HEK293 (cell line): ENCODE measurements around the gene NRIP1.

Source experiments
- CTCF ChIA-PET: fragments of 350-600 bp; formaldehyde crosslinking; extraction: SDS; loops from one replicate; lab custom pipeline; 2021; ENCODE audit warnings: antibody characterized with exemption; lab: Yijun Ruan, JAX
- POLR2A ChIA-PET: fragments of 300-600 bp; formaldehyde crosslinking; extraction: SDS; loops from one replicate; lab custom pipeline; 2020; ENCODE audit warnings: antibody characterized with exemption, inconsistent platforms; lab: Yijun Ruan, JAX
- H3K27ac ChIP-seq: fragments of 200-500 bp; sonication (Bioruptor generic); 2 replicates; pipeline ENCODE4 v1.5.1; 2014; ENCODE audit warnings: low read depth, low read length, control low read depth, inconsistent platforms; ENCODE audit errors: extremely low read depth
- H3K36me3 ChIP-seq, 2 experiments: fragments of 200-500 bp in 1 of 2; sonication (Bioruptor generic) in 1 of 2; 1 replicate in 1 of 2; 2 replicates in 1 of 2; pipeline ENCODE4 v1.5.1; 2014 to 2017; ENCODE audit warnings: inconsistent platforms in 2 of 2, low read length in 2 of 2; ENCODE audit not compliant: control insufficient read depth in 2 of 2, insufficient read depth in 1 of 2
- H3K4me1 ChIP-seq: fragments of 200-500 bp; sonication (Bioruptor generic); 2 replicates; pipeline ENCODE4 v1.5.1; 2014; ENCODE audit warnings: mild to moderate bottlenecking, low read length, inconsistent platforms; ENCODE audit not compliant: control insufficient read depth, insufficient read depth
- H3K4me3 ChIP-seq: 2 replicates; pipeline ENCODE4 v1.5.1; 2011; ENCODE audit warnings: low read depth, mild to moderate bottlenecking, control low read depth, low read length, moderate library complexity
- H3K9me3 ChIP-seq: fragments of 200-500 bp; sonication (Bioruptor generic); 2 replicates; pipeline ENCODE4 v1.5.1; 2014; ENCODE audit warnings: low read depth, low read length, inconsistent platforms; ENCODE audit not compliant: control insufficient read depth, insufficient read depth
- EGR2 ChIP-seq: fragments of 450-650 bp; formaldehyde crosslinking; IDR thresholded peaks from 2 replicates; pipeline ENCODE4 v1.5.1; 2016; ENCODE audit warnings: low read depth, missing biosample characterization, missing genetic modification characterization
- GLI2 ChIP-seq: fragments of 450-650 bp; formaldehyde crosslinking; IDR thresholded peaks from 2 replicates; pipeline ENCODE4; 2017; ENCODE audit warnings: missing biosample characterization, missing genetic modification characterization, low read depth, borderline replicate concordance
- KLF10 ChIP-seq: fragments of 450-650 bp; IDR thresholded peaks from 2 replicates; pipeline ENCODE4 v1.5.1; 2018; ENCODE audit warnings: missing biosample characterization, mild to moderate bottlenecking, missing genetic modification characterization
- KLF17 ChIP-seq: fragments of 450-650 bp; formaldehyde crosslinking; IDR thresholded peaks from 2 replicates; pipeline ENCODE4 v1.5.1; 2016; ENCODE audit warnings: missing biosample characterization, missing genetic modification characterization
- MZF1 ChIP-seq: fragments of 450-650 bp; formaldehyde crosslinking; IDR thresholded peaks from 2 replicates; pipeline ENCODE4 v1.5.1; 2017; ENCODE audit warnings: missing biosample characterization, missing genetic modification characterization, borderline replicate concordance
- PATZ1 ChIP-seq: fragments of 450-650 bp; formaldehyde crosslinking; IDR thresholded peaks from 2 replicates; pipeline ENCODE4 v1.5.1; 2016; ENCODE audit warnings: missing biosample characterization, missing genetic modification characterization
- SP3 ChIP-seq: fragments of 450-650 bp; formaldehyde crosslinking; IDR thresholded peaks from 2 replicates; pipeline ENCODE4 v1.5.1; 2016; ENCODE audit warnings: missing biosample characterization, missing genetic modification characterization
- YY2 ChIP-seq: fragments of 450-650 bp; formaldehyde crosslinking; IDR thresholded peaks from 2 replicates; pipeline ENCODE4 v1.5.1; 2016; ENCODE audit warnings: missing biosample characterization, missing genetic modification characterization
- ZFHX2 ChIP-seq: fragments of 450-650 bp; formaldehyde crosslinking; conservative IDR thresholded peaks from 2 replicates; pipeline ENCODE4 v1.5.1; 2016; ENCODE audit warnings: missing biosample characterization, missing genetic modification characterization
- ZNF148 ChIP-seq: fragments of 450-650 bp; formaldehyde crosslinking; IDR thresholded peaks from 2 replicates; pipeline ENCODE4 v1.5.0; 2017; ENCODE audit warnings: missing biosample characterization, missing genetic modification characterization, borderline replicate concordance
- ZNF155 ChIP-seq: fragments of 450-650 bp; formaldehyde crosslinking; IDR thresholded peaks from 2 replicates; pipeline ENCODE4 v1.5.1; 2016; ENCODE audit warnings: missing biosample characterization, missing genetic modification characterization
- ZNF2 ChIP-seq: fragments of 450-650 bp; formaldehyde crosslinking; IDR thresholded peaks from 2 replicates; pipeline ENCODE4 v1.5.1; 2016; ENCODE audit warnings: missing biosample characterization, missing genetic modification characterization
- ZNF221 ChIP-seq: fragments of 450-650 bp; formaldehyde crosslinking; IDR thresholded peaks from 2 replicates; pipeline ENCODE4 v1.5.1; 2017; ENCODE audit warnings: missing biosample characterization, missing genetic modification characterization, borderline replicate concordance
- ZNF292 ChIP-seq: fragments of 450-650 bp; formaldehyde crosslinking; IDR thresholded peaks from 2 replicates; pipeline ENCODE4 v1.5.1; 2016; ENCODE audit warnings: low read depth, missing biosample characterization, missing genetic modification characterization, borderline replicate concordance
- ZNF302 ChIP-seq: fragments of 450-650 bp; formaldehyde crosslinking; IDR thresholded peaks from 2 replicates; pipeline ENCODE4 v1.5.1; 2016; ENCODE audit warnings: missing biosample characterization, missing genetic modification characterization, low read depth
- ZNF324 ChIP-seq: fragments of 450-650 bp; formaldehyde crosslinking; IDR thresholded peaks from 2 replicates; pipeline ENCODE4 v1.5.1; 2016; ENCODE audit warnings: missing biosample characterization, missing genetic modification characterization
- ZNF404 ChIP-seq: fragments of 450-650 bp; formaldehyde crosslinking; IDR thresholded peaks from 2 replicates; pipeline ENCODE4 v1.5.1; 2017; ENCODE audit warnings: missing biosample characterization, missing genetic modification characterization
- ZNF416 ChIP-seq: fragments of 450-650 bp; formaldehyde crosslinking; IDR thresholded peaks from 2 replicates; pipeline ENCODE4 v1.5.1; 2016; ENCODE audit warnings: missing biosample characterization, missing genetic modification characterization
- ZNF558 ChIP-seq: fragments of 450-650 bp; formaldehyde crosslinking; IDR thresholded peaks from 2 replicates; pipeline ENCODE4 v1.5.1; 2016; ENCODE audit warnings: missing biosample characterization, missing genetic modification characterization
- ZNF560 ChIP-seq: fragments of 450-650 bp; formaldehyde crosslinking; IDR thresholded peaks from 2 replicates; pipeline ENCODE4 v1.5.1; 2017; ENCODE audit warnings: missing biosample characterization, missing genetic modification characterization, borderline replicate concordance
- ZNF561 ChIP-seq: fragments of 450-650 bp; IDR thresholded peaks from 2 replicates; pipeline ENCODE4 v1.5.1; 2018; ENCODE audit warnings: missing biosample characterization, missing genetic modification characterization, borderline replicate concordance
- ZSCAN16 ChIP-seq: fragments of 450-650 bp; formaldehyde crosslinking; IDR thresholded peaks from 2 replicates; pipeline ENCODE4 v1.5.1; 2016; ENCODE audit warnings: missing biosample characterization, missing genetic modification characterization
- ZSCAN23 ChIP-seq: fragments of 450-650 bp; formaldehyde crosslinking; IDR thresholded peaks from 2 replicates; pipeline ENCODE4 v1.5.1; 2016; ENCODE audit warnings: missing biosample characterization, missing genetic modification characterization

Gene NRIP1

GRCh38 chr21:15054606-15055239 lies 10.1 kb downstream of the NRIP1 start:
- H3K9me3 ChIP-seq, result no peaks in the 10 kb centered on the region
- no peak overlapping the region for H3K4me3 ChIP-seq
- TF ChIP-seq ZFHX2 (no peak), ZNF292 (tag by site-specific recombination) (no peak), ZNF302 (tag by site-specific recombination) (no peak), GLI2 (no peak), PATZ1 (tag by site-specific recombination) (no peak), SP3 (tag by site-specific recombination) (no peak)
- POLR2A ChIA-PET, result interaction anchor here (1.2 kb wide), 1 partner anchor 10 kb away, joined by 3 read pairs; the partner anchor contains the start of gene NRIP1
- no peak overlapping the region for H3K27ac ChIP-seq
- peaks cover 64% of the 10 kb centered on the region for H3K4me1 ChIP-seq
- H3K36me3 ChIP-seq, result no peaks in the 10 kb centered on the region
- CTCF ChIA-PET, result interaction anchor here (0.6 to 1.5 kb wide), 2 partner anchors 190 to 213 kb away, joined by 3 to 4 read pairs; no protein-coding TSS in a partner anchor

GRCh38 chr21:15054089-15054488 lies 10.7 kb downstream of the NRIP1 start:
- Histone ChIP-seq H3K4me3 (no peak overlapping the region), H3K27ac (no peak overlapping the region), H3K9me3 (no peaks in the 10 kb centered on the region), H3K4me1 (peaks cover 62% of the 10 kb centered on the region), H3K36me3 (no peaks in the 10 kb centered on the region)
- TF ChIP-seq YY2 (tag by site-specific recombination) (no peak), ZNF148 (no peak), ZNF155 (no peak), EGR2 (no peak), ZNF302 (tag by site-specific recombination) (no peak), MZF1 (tag by site-specific recombination) (no peak), ZNF404 (no peak), ZSCAN23 (no peak), ZNF561 (no peak), ZNF221 (tag by site-specific recombination) (no peak), ZNF560 (tag by site-specific recombination) (no peak), ZNF416 (tag by site-specific recombination) (no peak), ZNF558 (tag by site-specific recombination) (no peak), KLF10 (tag by site-specific recombination) (no peak), ZNF324 (tag by site-specific recombination) (no peak), KLF17 (no peak), ZNF2 (tag by site-specific recombination) (no peak), ZSCAN16 (tag by site-specific recombination) (no peak)
- CTCF ChIA-PET, result interaction anchor here (0.6 to 1.5 kb wide), 2 partner anchors 190 to 709 kb away, joined by 3 read pairs; no protein-coding TSS in a partner anchor
- POLR2A ChIA-PET, result interaction anchor here (1.2 kb wide), 1 partner anchor 11 kb away, joined by 3 read pairs; the partner anchor contains the start of gene NRIP1
